Kidney (tissue), 14 donors: Measurements from ENCODE around the gene KRT20. TPM values are rescaled to one million over a fixed set of nuclear protein-coding genes. Genes with fewer than 3 reads are reported as not detected.
A peak's percentile ranks its signal among the peaks of the same experiment; 100 is the strongest.

Experiments used
- DNase-seq, 5 donors: peaks; one replicate each; pipeline ENCODE4 v3.0.0-alpha.2; 2013 to 2020
- FAIRE-seq: peaks from 2 replicates; lab custom pipeline; 2012; peaks lifted over from hg19 to GRCh38; lab: Jason Lieb, UNC
- H3K27ac ChIP-seq, 2 donors: one replicate each; pipeline ENCODE4 v1.7.0; 2013; ENCODE audit warnings: low read depth in 2 of 2, low read length in 2 of 2, inconsistent platforms in 1 of 2
- H3K27me3 ChIP-seq: one replicate; pipeline ENCODE4 v1.7.1; 2013; ENCODE audit warnings: low read length, inconsistent platforms; ENCODE audit not compliant: control insufficient read depth, insufficient read depth
- H3K36me3 ChIP-seq, 3 donors: one replicate each; pipeline versions ENCODE4 v1.7.0 to v1.7.1; 2013; ENCODE audit warnings: low read length in 3 of 3, control low read depth in 1 of 3, inconsistent platforms in 1 of 3; ENCODE audit not compliant: insufficient read depth in 3 of 3, control insufficient read depth in 2 of 3
- H3K4me1 ChIP-seq, 3 donors: one replicate each; pipeline versions ENCODE4 v1.7.0 to v1.7.1; 2013; ENCODE audit warnings: low read length in 3 of 3, inconsistent platforms in 1 of 3, low read depth in 1 of 3; ENCODE audit not compliant: control insufficient read depth in 2 of 3, insufficient read depth in 2 of 3
- H3K4me3 ChIP-seq, 3 donors: one replicate each; pipeline versions ENCODE4 v1.7.0 to v1.8.1; 2013; ENCODE audit warnings: low read length in 3 of 3, control low read depth in 1 of 3, inconsistent platforms in 1 of 3
- H3K9ac ChIP-seq, 3 donors: one replicate each; pipeline versions ENCODE4 v1.7.0 to v1.7.1; 2013; ENCODE audit warnings: low read length in 3 of 3, control low read depth in 1 of 3, inconsistent platforms in 1 of 3
- H3K9me3 ChIP-seq, 3 donors: one replicate each; pipeline versions ENCODE4 v1.7.0 to v1.7.1; 2013; ENCODE audit warnings: low read length in 3 of 3, control low read depth in 1 of 3, inconsistent platforms in 1 of 3; ENCODE audit not compliant: control insufficient read depth in 2 of 3, insufficient read depth in 1 of 3
- intact Hi-C: fragments of 100-400 bp; cut with DNase I; formaldehyde crosslinking; loops from one replicate; pipeline ENCODE4 v1.11.1; 2022
- polyA plus RNA-seq: library from polyadenylated mRNA; stranded (reverse); fragments of 350-450 nt; fragmentation: Illumina TruSeq; extraction: RNeasy Lipid Tissue Mini Kit (QIAGEN cat#74804); gene quantifications from one replicate; pipeline ENCODE4 v1.2.3, GENCODE V29; 2014; ENCODE audit warnings: low read depth, low replicate concordance; ENCODE audit not compliant: insufficient read depth
- total RNA-seq: library from RNA; stranded (reverse); fragmentation: NEBNext Ultra II Directional; extraction: Animal tissue kit (Norgen Biotek cat#: 25700); gene quantifications from one replicate; pipeline ENCODE4 v1.2.1, GENCODE V29; 2021
- TF ChIP-seq, protein P1 (sequence below): IDR thresholded peaks from 3 replicates; pipeline ENCODE4 v1.5.1; 2012; ENCODE audit warnings: mild to moderate bottlenecking, moderate library complexity, borderline replicate concordance; ENCODE audit not compliant: insufficient read depth; ENCODE audit errors: extremely low read depth
- donor health status: control.
- donor health status: control.
- donor health status: control.
- donor health status: control.
- donor health status: control.
- donor health status: DM: yes; HTN: yes; CAD: no.
- donor health status: Normal renal cell carcinoma (clear cell type).

The KRT20 gene
- total and polyA plus RNA-seq, 2 donors from 2014 or later = not detected

DNA sequence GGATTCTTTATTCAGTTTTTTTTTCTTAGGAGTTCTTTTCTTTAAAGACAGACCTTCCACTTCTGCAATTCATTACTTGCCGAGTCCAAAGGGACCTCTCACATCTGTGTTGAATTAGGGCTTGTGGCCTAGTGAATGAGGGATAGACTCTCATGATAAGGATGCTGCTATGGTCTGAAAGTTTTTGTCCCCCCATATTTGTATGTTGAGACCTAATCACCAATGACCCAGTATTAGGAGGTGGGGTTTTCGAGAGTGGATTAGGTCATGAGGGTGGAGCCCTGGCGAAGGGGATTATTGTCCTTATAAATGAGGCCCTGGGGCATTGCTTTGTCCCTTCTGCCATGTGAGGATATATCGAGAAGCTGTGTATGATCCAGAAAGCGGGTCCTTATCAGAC lies 27.5 kb downstream of the KRT20 start:
- Histone ChIP-seq H3K9ac (no peak overlapping the region), H3K4me3 (no peak overlapping the region), H3K9me3 (no peaks in the 10 kb centered on the region), H3K27me3 (no peaks in the 10 kb centered on the region), H3K27ac (no peak overlapping the region), H3K4me1 (no peaks in the 10 kb centered on the region), H3K36me3 (no peaks in the 10 kb centered on the region)
- DNase-seq (no peak), FAIRE-seq (no peak)
- TF ChIP-seq, protein P1, sequence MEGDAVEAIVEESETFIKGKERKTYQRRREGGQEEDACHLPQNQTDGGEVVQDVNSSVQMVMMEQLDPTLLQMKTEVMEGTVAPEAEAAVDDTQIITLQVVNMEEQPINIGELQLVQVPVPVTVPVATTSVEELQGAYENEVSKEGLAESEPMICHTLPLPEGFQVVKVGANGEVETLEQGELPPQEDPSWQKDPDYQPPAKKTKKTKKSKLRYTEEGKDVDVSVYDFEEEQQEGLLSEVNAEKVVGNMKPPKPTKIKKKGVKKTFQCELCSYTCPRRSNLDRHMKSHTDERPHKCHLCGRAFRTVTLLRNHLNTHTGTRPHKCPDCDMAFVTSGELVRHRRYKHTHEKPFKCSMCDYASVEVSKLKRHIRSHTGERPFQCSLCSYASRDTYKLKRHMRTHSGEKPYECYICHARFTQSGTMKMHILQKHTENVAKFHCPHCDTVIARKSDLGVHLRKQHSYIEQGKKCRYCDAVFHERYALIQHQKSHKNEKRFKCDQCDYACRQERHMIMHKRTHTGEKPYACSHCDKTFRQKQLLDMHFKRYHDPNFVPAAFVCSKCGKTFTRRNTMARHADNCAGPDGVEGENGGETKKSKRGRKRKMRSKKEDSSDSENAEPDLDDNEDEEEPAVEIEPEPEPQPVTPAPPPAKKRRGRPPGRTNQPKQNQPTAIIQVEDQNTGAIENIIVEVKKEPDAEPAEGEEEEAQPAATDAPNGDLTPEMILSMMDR = no peak
- intact Hi-C loops = no loop called here

- no peak overlapping the region for H3K9ac ChIP-seq
- FAIRE-seq (peak; percentile 32), DNase-seq (no peak)
- H3K27me3 ChIP-seq = no peaks in the 10 kb centered on the region
- no peaks in the 10 kb centered on the region for H3K4me1 ChIP-seq
- H3K9me3 ChIP-seq = no peaks in the 10 kb centered on the region
- H3K27ac ChIP-seq = no peak overlapping the region
- H3K36me3 ChIP-seq = no peaks in the 10 kb centered on the region
- no peak overlapping the region for H3K4me3 ChIP-seq
- TF ChIP-seq, protein P1 = no peak
- intact Hi-C loops = no loop called here
Observed at GRCh38 chr17:40854175-40854814, 30.7 kb downstream of the KRT20 start.

- intact Hi-C loops = no loop called here
- no peaks in the 10 kb centered on the region for H3K9me3 ChIP-seq
- TF ChIP-seq, protein P1 = no peak
- H3K4me3 ChIP-seq = no peak overlapping the region
- H3K4me1 ChIP-seq = no peaks in the 10 kb centered on the region
- H3K27ac ChIP-seq = no peak overlapping the region
- no peaks in the 10 kb centered on the region for H3K27me3 ChIP-seq
- no peaks in the 10 kb centered on the region for H3K36me3 ChIP-seq
- no peak for DNase-seq
- no peak for FAIRE-seq
- H3K9ac ChIP-seq = no peak overlapping the region
Observed at GRCh38 chr17:40852364-40852763, 32.7 kb downstream of the KRT20 start.
